Esophagus squamous epithelium (tissue), 4 donors: ENCODE data around the gene KLHL12.

Experiments
- POLR2A ChIP-seq, 4 donors: fragments of 450-650 bp; IDR thresholded peaks; one replicate each; pipeline ENCODE4 v1.6.1; 2017; ENCODE audit warnings: antibody characterized with exemption in 4 of 4, mild to moderate bottlenecking in 4 of 4, moderate library complexity in 3 of 4
- TF ChIP-seq, protein P1 (sequence below), 6 experiments: fragments of 450-650 bp in 4 of 6; fragments of 200-600 bp in 2 of 6; sonication (generic) in 2 of 6; IDR thresholded peaks; one replicate each; pipeline ENCODE4 v1.5.1; 2016 to 2019; ENCODE audit warnings: antibody characterized with exemption in 6 of 6, mild to moderate bottlenecking in 4 of 6, moderate library complexity in 4 of 6

DNA sequence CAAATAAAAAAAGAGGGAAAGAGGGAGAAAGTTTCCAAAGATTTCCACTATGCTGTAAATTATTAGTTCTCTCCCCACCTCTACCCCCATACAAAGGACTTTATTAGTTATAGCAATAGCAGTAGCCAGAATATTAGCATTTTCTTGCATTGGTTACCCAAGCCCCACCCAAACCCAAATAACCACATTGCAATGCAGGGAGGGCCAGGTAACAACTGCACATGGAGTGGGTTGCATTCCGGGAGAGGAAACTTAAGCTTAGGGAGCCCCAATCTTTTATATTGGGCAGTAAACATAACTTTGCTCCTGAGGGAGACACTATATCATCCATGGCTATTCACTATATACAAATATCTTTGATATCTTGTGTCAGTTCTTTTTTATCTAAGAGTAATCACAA, 25.1 kb upstream of the KLHL12 start:
- TF ChIP-seq, protein P1, sequence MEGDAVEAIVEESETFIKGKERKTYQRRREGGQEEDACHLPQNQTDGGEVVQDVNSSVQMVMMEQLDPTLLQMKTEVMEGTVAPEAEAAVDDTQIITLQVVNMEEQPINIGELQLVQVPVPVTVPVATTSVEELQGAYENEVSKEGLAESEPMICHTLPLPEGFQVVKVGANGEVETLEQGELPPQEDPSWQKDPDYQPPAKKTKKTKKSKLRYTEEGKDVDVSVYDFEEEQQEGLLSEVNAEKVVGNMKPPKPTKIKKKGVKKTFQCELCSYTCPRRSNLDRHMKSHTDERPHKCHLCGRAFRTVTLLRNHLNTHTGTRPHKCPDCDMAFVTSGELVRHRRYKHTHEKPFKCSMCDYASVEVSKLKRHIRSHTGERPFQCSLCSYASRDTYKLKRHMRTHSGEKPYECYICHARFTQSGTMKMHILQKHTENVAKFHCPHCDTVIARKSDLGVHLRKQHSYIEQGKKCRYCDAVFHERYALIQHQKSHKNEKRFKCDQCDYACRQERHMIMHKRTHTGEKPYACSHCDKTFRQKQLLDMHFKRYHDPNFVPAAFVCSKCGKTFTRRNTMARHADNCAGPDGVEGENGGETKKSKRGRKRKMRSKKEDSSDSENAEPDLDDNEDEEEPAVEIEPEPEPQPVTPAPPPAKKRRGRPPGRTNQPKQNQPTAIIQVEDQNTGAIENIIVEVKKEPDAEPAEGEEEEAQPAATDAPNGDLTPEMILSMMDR (IDR thresholded peaks at IDR 0.05), result no peak
- no peak for TF ChIP-seq POLR2A (IDR thresholded peaks at IDR 0.05)
